GM18508 (cell line): Measurements from ENCODE around the gene FGB.
"Not testable (repeated sequence)": the region's sequence is repeated elsewhere in the genome, so short reads cannot be mapped to it uniquely, and the experiment has no call there.

ENCODE experiments used
- ATAC-seq: cut with Tn5 transposase; IDR thresholded peaks from one replicate; pipeline ENCODE4 v1.9.1; 2021; ENCODE audit warnings: moderate number of reproducible peaks; ENCODE audit not compliant: insufficient read depth, unreplicated experiment

Gene FGB

DNA sequence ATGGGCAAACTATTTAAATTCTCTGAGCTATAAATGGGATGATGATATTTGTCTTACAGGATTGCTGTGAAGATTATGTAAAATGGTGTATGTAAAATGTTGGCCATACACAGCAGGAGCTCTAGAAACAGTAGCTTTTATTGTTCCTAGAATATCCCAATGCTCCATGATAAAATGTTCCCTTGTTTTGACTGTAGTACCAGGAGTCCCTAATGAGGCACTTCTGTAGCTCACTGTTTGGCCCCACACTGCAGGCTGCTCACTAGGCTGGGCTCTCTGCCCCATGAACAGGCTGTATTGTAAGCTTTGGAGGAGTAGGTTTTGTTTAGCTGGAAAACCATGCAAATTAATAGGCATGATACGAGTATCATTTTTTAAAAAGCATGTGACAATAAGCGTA is 31.1 kb downstream of the FGB start:
- ATAC-seq: no peak

DNA sequence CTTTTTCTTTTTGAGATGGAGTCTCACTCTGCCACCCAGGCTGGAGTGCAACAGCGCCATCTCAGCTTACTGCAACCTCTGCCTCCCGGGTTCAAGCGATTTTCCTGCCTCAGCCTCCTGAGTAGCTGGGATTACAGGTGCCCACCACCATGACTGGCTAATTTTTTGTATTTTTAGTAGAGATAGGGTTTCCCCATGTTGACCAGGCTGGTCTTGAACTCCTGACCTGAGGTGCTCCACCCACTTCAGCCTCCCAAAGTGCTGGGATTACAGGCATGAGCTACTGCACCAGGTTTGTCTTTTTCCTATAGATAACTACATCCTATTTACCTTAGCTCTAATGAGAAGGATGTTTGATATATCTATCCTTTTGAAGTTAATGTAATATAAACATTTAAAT is 31.5 kb downstream of the FGB start:
- not testable (repeated sequence) for ATAC-seq

DNA sequence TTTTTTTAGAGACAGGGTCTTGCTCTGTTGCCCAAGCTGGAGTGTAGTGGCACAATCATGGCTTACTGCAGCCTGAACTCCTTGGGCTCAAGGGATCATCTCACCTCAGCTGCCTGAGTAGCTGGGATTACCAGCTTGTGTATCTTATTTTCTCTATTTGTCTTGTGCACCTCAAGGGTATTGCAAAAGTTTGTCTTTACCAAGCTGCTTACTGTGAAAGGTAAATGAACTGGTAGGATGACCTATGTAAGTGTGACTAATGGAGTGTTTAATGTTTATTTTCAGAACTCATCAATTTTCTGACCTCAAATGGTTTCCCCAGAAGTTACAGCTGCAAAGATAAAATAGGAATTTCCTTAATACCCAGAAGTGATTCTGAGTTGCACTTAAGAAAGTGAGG is 33.0 kb downstream of the FGB start:
- ATAC-seq: no peak

DNA sequence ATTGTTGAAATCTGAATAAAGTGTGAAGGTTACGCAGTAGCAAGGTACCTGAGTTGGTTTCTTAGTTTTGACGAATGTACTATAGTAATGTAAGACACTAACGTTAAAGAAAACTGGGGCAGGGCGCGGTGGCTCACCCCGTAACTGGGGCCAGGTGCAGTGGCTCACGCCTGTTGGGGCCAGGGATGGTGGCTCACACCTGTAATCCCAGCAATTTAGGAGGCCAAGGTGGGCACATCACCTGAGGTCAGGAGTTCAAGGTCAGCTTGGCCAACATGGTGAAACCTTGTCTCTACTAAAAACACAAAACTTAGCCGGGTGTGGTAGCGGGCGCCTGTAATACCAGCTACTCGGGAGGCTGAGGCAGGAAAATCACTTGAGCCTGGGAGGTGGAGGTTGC is 34.5 kb downstream of the FGB start:
- ATAC-seq: not testable (repeated sequence)

DNA sequence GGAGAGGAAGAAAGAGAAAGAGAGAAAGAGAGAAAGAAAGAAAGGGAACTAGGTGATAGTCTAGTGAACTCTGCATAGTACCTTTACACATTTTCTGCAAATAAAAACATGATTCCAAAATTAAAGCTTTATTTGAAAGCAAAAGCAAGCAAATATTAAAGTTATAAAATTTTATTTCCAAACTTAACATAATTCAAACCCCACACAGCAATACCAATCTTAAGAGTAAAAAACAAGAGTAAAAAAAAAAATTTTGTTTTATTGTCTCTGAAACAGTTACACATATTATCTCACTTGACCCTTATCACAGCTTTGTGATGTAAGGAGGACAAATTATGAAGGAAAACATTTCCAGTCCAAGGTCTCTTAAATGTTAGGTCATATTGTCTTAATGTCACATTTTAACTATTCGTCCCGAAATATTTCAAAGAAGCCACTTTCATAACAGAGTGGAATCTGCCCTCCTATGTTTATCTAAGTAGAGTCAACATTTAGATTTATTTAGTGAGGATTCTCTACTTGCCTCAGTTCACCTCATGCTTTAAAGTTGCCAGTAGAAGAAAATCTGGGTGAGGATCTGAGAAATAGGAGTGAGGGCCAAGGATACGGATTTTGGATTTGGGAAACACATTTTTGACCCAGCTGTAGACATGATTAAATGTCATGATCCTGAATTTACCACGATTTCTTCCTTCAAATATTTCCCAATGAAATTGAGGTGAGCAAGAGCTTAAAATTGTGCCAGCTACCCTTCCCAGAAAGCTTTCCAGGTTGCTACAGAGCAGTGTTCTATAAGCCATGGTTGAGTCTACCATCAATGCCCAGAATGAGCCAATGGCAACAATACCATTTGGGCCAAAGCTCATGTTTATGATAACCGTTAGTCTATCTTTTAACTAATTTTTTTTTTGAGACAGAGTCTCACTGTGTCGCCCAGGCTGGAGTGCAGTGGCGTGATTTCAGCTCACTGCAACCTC is 35.3 kb downstream of the FGB start:
- ATAC-seq: no peak

DNA sequence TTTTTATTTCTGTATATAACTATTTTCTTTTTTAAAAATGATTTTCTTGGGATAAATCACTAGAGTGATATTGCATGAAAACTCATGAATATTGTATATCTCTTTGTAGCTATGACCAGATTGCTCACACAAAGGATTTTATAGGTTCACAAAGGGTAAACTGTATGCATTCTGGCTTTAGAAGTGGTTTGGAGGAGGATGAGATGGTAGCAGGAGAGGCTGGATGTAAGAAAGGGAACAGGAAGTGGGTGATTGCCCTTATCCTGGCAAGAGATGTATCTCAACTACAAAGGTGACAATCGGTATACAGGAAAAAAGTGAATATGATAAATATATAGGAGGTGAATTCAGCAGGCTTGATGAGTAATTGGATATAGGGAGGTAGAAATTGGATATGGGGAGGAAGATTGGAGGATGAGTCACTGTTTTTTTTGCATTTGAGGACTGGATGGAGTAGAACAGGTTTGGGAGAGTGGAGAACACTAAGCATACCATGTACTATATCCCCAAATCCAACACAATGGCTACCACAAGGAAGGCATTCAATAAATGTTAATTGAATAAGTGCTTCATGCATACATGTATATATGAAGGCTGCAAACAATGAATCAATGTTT is 39.7 kb downstream of the FGB start:
- ATAC-seq: no peak

DNA sequence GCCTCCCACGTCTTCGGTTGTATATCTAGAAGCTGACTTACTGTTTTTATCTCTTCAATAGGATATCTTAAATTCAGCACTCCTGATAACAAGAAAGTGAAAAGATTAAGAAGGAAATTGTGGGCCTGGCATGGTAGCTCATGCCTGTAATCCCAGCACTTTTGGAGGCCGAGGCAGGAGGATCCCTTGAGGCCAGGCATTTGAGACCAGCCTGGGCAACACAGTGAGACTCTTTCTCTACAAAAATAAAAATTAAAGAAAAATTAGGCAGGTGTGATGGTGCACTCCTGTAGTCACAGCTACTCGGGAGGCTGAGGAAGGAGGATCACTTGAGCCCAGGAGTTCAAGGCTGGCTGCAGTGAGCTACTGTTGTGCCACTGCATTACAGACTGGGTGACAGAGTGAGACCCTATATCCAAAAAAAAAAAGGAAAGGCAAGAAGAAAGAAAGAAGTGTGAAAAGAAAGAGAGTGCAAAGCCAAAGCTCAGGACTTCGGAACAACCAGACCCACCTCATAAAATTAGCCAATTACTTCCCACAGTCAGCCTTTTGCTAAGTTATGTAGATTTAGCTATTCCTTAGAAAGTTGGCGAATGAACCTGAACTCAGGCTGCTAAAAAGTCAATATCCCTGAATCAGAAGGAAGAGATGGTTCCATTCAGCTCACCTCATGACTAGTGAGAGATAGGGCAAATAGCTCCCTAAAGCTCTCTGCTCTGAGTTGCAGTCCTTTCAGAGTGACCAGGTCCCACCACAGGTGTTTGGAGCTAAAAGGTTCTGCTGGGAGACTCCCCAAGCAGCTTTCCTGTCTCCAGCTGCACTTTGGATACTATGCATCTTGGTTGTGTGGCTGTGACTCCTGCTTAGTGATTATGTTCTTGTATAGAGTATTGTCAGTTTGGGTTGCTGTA is 40.5 kb downstream of the FGB start:
- no peak for ATAC-seq

DNA sequence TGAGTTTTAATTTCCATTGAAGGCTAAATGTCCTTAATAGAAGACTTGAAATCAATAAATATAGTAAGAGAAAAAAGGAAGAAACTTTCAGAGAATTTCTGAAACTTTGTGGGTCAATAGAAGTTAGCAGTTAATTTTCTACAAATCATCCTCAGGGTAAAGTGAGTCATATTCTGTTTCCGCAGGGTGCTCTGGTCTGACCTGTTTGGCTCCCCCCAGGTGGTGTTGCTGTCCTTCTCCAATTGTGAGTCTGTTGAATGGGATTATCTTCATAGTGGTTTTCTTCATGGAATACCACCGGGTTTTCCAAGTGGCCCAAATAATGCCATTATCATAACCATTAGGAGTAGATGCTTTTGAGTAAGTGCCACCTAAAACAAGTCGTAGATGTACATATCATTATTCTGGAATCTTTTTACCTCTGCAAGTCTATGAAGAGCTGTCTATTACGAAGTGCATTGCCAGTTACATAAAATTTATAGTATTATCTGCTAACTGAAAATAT is 41.9 kb downstream of the FGB start:
- ATAC-seq: no peak

DNA sequence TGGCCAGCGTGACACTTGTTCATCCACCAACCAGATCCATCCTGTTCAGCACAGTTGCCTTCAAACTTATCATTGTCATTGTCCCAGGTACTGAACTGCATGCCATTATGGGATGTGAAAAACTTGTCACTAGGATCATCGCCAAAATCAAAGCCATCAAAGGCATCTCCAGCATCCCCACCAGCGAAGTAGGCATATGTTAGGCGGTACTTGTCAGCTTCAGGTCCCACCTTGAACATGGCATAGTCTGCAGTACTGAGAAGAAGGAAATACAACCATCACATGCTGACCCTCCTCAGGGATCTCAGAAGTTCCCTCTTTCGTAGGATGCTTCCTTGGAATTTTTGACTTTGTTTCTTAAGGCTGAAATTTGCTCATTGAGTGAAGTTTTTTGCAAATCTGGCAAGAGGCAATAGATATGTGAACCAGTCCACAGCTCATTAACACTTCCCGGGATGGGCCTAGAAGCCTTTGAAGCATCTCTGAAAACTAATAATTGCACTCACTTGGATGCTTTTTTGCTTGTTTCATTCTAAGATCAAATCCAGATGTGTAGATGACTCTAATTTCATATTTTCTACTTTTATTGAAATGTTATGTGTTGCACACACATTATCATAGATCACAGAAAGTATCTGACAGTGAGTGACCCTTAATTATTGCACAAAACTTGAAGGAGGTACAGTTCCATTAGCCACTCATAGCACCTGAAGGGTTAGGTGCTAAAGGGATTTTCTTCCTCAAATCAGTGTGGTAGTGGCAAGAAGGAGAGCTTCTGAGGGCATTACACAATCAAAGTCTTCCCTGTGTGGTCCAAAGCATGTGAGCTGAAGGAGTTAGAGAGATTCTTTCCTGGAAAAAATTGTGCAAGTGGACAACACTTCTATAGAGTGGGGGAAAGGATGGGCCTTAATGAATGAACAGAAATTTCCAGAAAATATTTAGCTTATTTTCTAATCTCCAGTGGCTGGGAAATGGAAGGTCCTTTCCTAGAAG is 44.2 kb downstream of the FGB start:
- no peak for ATAC-seq

DNA sequence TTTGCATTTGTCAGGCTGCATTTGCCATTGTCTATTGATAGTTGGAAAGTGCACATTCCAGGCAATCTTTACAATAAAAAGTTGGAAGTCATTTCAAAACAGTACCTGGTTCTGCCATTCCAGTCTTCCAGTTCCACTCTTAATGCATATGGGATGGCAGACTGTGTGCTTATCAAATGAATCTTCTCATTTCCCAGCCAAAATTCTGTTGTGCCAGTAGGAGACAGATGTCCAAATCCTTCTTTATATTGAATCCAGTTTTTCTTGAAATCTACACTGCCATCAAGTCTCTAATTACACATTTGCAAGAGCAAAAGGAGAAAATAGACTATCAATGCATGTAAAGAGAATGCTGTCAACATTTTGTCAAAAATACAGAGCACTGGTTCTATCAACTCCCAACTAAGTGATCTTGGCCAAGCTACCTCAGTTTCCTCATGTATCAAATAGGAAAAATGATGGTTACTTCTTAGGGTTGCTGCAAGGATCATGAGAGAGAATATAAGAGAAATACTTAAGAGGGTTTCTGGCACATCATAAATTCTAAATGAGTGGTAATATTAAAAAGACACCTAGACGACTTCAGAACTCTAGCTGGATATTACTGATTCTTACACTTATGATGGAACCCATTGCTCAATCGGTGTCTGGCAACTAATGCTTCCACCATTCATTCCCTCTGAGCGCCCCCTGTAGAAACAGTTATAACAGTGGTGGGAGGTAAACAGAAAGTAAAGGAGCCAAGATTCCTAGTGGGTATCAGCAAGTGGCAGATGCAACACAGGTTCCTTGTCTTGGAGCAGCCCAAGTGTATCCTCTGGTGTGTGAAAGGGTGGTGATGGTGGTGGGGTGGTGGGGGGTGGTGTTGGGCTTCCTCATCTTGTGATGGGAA is 45.8 kb downstream of the FGB start:
- ATAC-seq: no peak

DNA sequence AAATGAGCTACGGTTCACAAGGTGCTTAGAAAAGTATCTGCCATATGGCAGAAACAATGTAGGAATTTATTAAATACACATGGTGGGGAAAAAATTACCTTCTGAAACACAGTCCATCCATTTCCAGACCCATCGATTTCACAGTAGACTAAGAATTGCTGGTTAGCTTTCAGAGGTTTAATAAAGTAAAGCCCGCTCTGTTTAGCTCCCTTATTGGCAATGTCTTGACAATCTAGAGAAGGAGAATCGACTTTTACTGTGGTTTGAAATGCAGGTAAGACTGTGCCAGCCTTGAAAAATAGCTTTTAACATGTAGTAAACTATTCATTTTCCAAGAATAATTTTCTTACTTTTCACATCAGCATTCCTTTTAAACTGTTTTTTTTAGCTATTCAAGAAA is 46.7 kb downstream of the FGB start:
- no peak for ATAC-seq

DNA sequence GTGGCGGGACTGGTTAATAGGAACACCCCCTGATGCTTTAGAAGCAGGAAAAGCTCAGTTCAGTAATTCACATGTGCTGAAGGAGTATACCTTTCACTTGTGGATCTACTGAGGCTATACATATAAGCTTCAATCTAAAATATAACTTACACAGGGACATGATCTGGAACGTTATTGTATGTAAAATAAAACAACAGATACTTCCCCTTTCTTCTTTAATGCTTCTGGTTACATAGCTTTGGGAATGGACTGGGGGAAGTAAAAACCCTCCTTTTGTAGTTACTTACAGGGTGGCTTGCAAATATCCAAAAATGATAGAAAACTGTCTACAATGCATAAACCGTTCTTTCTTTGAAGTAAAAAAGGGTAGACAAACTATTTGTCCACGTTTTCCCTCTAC is 47.8 kb downstream of the FGB start:
- no peak for ATAC-seq

DNA sequence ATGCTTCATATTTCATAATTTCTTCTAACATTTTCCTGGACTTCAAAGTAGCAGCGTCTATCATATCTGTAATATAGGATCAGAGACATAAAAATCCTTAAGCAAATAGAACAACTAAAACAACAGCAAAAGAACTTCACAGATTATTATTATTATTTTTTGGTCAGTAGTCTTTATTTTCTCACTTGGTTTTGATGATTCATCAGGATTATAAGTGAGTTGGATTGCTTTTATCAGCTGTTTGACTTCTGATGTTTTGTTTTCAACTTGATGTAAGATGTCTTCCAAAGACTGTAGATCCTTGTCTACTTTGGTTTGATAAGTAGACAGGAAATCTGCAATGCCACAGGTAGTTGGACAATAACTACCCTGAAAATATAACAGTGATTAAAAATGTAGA is 49.0 kb downstream of the FGB start:
- ATAC-seq: no peak

DNA sequence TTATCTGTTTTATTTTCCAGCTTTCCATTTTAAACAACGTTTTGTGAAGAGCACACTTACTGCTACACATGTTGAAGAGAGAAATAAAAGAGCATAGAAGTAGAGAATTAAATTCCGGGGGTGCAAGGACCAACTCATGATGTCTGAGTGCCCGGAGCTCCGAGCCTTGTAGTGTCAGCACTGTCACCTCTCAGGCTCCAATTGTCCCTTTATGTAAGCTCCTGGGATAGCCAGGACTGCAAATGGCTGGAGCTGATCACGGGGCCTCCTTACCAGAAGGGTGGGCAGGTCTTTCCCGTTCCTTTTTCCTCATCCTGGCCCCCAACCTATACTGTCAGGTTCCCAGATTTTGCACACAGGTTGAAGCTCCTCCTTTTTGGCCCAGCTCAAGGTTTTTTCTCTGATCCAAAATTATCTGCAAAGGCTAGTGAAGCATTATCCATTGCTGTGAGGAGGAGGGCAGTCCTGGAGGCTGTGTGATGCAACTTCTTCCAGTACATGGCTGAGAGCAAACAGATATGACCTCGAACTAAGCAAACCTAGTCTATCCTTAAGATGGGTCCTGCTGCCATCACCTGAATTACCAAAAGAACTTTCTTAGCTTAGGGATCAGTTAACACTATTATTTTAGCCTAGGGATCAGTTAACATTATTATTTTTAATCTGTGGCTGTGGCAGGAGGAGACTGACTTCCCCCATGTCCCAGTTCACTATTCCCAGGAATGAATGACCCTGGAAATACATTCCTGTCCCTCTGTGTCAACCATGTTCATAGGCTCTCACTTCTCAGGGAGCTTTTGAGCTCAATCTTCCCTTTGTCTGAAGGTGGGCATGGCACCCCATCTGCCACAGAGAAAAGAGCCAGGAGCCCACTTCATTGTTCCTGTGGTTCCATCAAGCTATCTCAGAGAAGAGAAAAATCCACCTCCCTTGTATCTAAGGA is 49.9 kb downstream of the FGB start, which contains the start of gene FGG:
TSS of gene FGG (minus strand) at position 185 of the 943 bp plus-strand sequence. CDS start at position 138, 47 bp downstream.
- no peak for ATAC-seq

DNA sequence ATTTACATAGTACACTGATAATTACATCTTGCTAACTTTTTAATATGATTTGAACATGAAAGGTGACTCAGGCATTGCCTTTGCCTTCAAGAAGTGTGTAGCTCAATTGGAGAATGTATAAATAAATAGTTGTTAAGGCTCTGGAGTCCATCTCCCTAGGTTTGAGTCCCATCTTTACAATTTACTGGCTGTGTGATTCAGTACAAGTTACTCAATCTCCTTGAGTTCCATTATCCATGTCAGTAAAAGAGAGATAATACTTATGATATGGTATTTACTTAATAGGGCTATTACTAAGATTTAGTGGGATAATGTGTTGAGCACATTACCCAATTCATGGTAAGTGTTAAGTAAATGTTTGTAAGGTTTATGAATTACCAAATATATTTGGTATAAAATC is 51.5 kb downstream of the FGB start:
- ATAC-seq: no peak

DNA sequence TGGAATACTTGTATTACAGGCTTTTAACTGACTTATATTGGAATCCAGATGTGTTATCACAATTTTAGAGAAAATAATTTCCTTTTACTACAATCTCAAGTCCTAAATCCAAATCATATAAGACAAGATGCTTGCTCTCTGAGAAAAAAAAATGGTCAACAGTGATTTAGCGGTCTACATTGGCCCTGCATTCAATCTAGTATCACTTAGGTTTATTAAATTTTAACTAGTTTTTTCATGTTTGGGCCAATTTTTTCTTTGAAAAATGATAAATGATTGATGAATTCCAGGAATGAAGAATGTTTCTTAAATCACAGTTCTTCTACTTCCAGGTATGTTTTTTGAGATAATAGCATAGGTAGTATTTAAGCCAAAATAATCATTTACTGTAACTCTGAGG is 52.4 kb downstream of the FGB start:
- no peak for ATAC-seq

DNA sequence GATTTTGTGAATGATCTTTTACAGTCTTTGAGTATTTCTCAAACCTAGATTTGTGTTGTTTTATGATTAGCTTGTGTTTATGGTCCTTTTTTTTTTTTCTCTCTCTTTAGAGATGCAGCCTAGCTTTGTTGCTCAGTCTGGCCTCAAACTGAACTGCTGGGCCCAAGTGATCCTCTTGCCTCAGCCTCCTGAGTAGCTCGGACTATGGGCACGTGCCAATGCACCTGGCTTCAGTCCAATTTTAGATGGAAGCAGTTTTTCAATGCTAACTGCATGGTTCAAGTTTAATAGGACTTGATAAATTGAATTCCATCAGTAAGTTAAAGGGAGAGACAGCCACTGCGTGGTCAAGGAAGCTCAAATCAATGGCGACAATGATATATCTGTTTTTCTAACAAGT is 53.5 kb downstream of the FGB start:
- no peak for ATAC-seq
